Smooth muscle cell (in vitro differentiated cells): ENCODE measurements around the gene MMP15. TPM values are rescaled to one million over a fixed set of nuclear protein-coding genes. Genes with fewer than 3 reads are reported as not detected.
A peak's percentile ranks its signal among the peaks of the same experiment; 100 is the strongest.

Experiments
- DNase-seq: peaks from one replicate; lab custom pipeline; 2025; ENCODE audit not compliant: unreplicated experiment; lab: John Stamatoyannopoulos, UW
- H2AFZ ChIP-seq: fragments of 200-600 bp; sonication (generic); 2 replicates; pipeline ENCODE4 v1.6.0; 2016; ENCODE audit warnings: antibody characterized with exemption, low read depth, mild to moderate bottlenecking
- H3F3A ChIP-seq: fragments of 200-600 bp; sonication (generic); 2 replicates; pipeline ENCODE4 v1.6.0; 2017; ENCODE audit warnings: antibody characterized with exemption, low read depth
- H3K27ac ChIP-seq: fragments of 200-600 bp; sonication (generic); 2 replicates; pipeline ENCODE4 v1.5.1; 2016; ENCODE audit warnings: low read depth, mild to moderate bottlenecking
- H3K27me3 ChIP-seq: fragments of 200-600 bp; sonication (generic); 2 replicates; pipeline ENCODE4 v1.6.1; 2016; ENCODE audit warnings: low read depth, mild to moderate bottlenecking
- H3K36me3 ChIP-seq: fragments of 200-600 bp; sonication (generic); 2 replicates; pipeline ENCODE4 v1.5.1; 2016; ENCODE audit warnings: low read depth
- H3K4me1 ChIP-seq: fragments of 200-600 bp; sonication (generic); 2 replicates; pipeline ENCODE4 v1.5.1; 2016; ENCODE audit warnings: low read depth
- H3K4me2 ChIP-seq: fragments of 200-600 bp; sonication (generic); 2 replicates; pipeline ENCODE4 v1.6.0; 2016; ENCODE audit warnings: mild to moderate bottlenecking
- H3K4me3 ChIP-seq: fragments of 200-600 bp; sonication (generic); 2 replicates; pipeline ENCODE4 v1.5.1; 2016; ENCODE audit warnings: mild to moderate bottlenecking
- H3K79me2 ChIP-seq: fragments of 200-600 bp; sonication (generic); 2 replicates; pipeline ENCODE4 v1.6.0; 2016; ENCODE audit warnings: low read depth, mild to moderate bottlenecking
- H3K9ac ChIP-seq: fragments of 200-600 bp; sonication (generic); 2 replicates; pipeline ENCODE4 v1.6.0; 2016; ENCODE audit warnings: low read depth
- H3K9me3 ChIP-seq: fragments of 200-600 bp; sonication (generic); replicated peaks from 2 replicates; pipeline ENCODE4 v1.5.1; 2016; ENCODE audit warnings: low read depth
- H4K20me1 ChIP-seq: fragments of 200-600 bp; sonication (generic); 2 replicates; pipeline ENCODE4 v1.6.0; 2016; ENCODE audit warnings: low read depth
- CTCF ChIP-seq: fragments of 200-600 bp; sonication (generic); IDR thresholded peaks from 2 replicates; pipeline ENCODE4 v1.5.1; 2017; ENCODE audit warnings: borderline replicate concordance, mild to moderate bottlenecking, antibody characterized with exemption; ENCODE audit not compliant: insufficient read depth, poor library complexity, severe bottlenecking
- WGBS: methylation state at CpG from one replicate; pipeline ENCODE4 v1.1.7; 2016; ENCODE audit warnings: low lambda C conversion rate; 5-methylcytosine and 5-hydroxymethylcytosine counted together
- polyA plus RNA-seq: library from polyadenylated mRNA; unstranded; fragments of >200 nt; fragmentation: Nextera tagmentation; extraction: Ambion mirVana; gene quantifications from 2 replicates; pipeline ENCODE4 v1.2.1, GENCODE V29; 2016
- total RNA-seq: library from RNA; depleted of rRNA; stranded (reverse); fragments of >200 nt; gene quantifications from 2 replicates; pipeline ENCODE4 v1.2.3, GENCODE V29; 2014

The MMP15 gene
- total and polyA plus RNA-seq, 2 experiments from 2014 or later: 2.3 to 5.2 TPM

DNA sequence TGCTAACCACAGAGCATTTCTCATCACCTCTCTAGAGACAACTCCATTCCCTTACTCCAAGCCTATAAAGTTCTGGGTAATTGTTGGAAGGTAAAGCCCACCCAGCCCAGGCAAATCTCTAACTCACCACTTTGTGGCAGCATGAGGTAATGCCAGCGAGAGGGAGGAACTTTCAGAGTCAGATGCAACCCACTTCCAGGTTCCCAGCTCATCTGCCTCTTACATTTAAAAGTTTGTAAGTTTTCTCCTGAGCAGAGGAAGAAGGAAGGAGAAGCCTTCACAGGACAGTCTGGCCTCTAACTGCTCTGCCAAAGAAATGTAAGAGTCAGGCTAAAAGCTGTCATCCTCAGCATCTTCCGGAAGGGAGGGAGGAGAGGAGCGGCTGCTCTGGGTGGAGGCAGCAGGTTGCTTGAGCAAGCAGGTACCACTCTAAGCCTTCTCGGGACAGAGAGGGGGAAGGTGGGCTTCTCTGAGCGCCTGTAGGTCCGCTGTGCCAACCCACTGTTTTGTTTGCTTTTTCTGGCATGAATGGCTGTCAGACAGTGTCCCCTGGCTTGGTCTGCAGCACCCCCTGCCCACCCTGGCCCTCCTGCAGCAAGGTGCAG is 26.1 kb upstream of the MMP15 start:
- Histone ChIP-seq H3K9me3 (no peaks in the 10 kb centered on the region), H3F3A (peaks cover 4% of the 10 kb centered on the region), H3K9ac (peak overlapping the region; percentile 70), H2AFZ (no peak overlapping the region), H3K79me2 (no peaks in the 10 kb centered on the region), H3K4me3 (peak overlapping the region; percentile 88), H4K20me1 (peaks cover 18% of the 10 kb centered on the region), H3K36me3 (no peaks in the 10 kb centered on the region), H3K27me3 (no peaks in the 10 kb centered on the region), H3K4me1 (peaks cover 19% of the 10 kb centered on the region), H3K4me2 (peak overlapping the region; percentile 99), H3K27ac (no peak overlapping the region)
- WGBS: 38% methylated on average over 6 of the region's 6 CpGs
- DNase-seq: no peak
- TF ChIP-seq CTCF: no peak

DNA sequence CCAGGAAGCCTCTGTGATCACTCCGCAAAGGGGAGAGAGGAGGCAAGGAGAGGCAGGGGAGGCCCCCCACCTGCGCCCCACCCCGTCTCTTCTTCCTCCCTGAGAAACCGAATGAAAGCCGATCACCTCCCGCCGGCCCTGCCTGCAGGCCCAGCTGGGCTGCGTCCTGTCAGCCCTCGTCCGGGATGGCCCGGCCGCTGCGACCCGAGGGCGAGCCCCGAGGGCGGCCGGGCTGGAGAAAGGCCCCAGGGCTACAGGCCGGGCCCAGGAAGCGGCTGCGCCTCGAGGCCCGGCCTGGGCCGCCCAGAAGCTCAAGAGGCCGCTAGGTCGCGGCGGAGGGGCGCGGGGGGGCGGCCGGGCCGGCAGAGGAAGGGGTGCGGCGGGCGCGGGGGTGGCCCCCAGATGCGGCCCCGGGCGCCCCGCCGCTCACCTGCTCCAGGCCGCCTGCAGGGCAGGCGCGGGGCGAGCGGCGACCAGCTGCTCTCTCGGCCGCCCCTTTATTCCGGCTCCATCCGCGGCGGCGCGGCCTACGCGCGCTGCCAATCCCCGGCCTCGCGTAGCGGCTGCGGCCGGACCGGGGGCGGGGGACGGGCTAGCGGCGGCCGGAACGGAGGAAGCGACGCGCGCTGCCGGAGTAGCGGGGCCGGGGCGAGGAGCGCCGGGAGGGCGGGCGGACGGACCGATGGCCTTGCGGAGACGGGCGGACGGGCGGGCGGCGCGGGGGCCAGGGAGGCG is 25.4 kb upstream of the MMP15 start, which contains the start of gene ZNF319:
TSS of gene ZNF319 (minus strand) at position 702 of the 735 bp plus-strand sequence. CDS start 2,407 bp downstream, outside the sequence.
- 3% methylated on average over 30 of the region's 95 CpGs for WGBS
- peak within 1 kb of the TSS; percentile 88 for H3K4me3 ChIP-seq
- no peaks in the 10 kb centered on the region for H3K36me3 ChIP-seq
- H3K27me3 ChIP-seq: no peaks in the 10 kb centered on the region
- H3K4me1 ChIP-seq: peaks cover 14% of the 10 kb centered on the region
- peak within 1 kb of the TSS; percentile 28 for H3K27ac ChIP-seq
- TF ChIP-seq CTCF: no peak
- H3K9me3 ChIP-seq: no peaks in the 10 kb centered on the region
- peaks cover 16% of the 10 kb centered on the region for H4K20me1 ChIP-seq
- H3K9ac ChIP-seq: peak within 1 kb of the TSS; percentile 70
- H3K79me2 ChIP-seq: no peaks in the 10 kb centered on the region
- H3F3A ChIP-seq: peaks cover 4% of the 10 kb centered on the region
- DNase-seq: no peak
- peak within 1 kb of the TSS; percentile 99 for H3K4me2 ChIP-seq
- peak within 1 kb of the TSS; percentile 92 for H2AFZ ChIP-seq

GRCh38 chr16:58000706-58001676 is 24.6 kb upstream of the MMP15 start, which contains the start of gene USB1:
USB1 (plus strand) TSS chr16:58001407; CDS start chr16:58001484, 77 bp downstream.
- peak within 1 kb of the TSS; percentile 88 for H3K4me3 ChIP-seq
- peak within 1 kb of the TSS; percentile 57 for H3K9ac ChIP-seq
- H3K36me3 ChIP-seq: no peaks in the 10 kb centered on the region
- peak within 1 kb of the TSS; percentile 99 for H3K4me2 ChIP-seq
- no peaks in the 10 kb centered on the region for H3K27me3 ChIP-seq
- peak within 1 kb of the TSS; percentile 92 for H2AFZ ChIP-seq
- peaks cover 12% of the 10 kb centered on the region for H4K20me1 ChIP-seq
- peak within 1 kb of the TSS; percentile 28 for H3K27ac ChIP-seq
- peak; percentile 64 for TF ChIP-seq CTCF
- WGBS: 1% methylated on average over 38 of the region's 81 CpGs
- H3K79me2 ChIP-seq: no peaks in the 10 kb centered on the region
- peaks cover 4% of the 10 kb centered on the region for H3F3A ChIP-seq
- peaks cover 14% of the 10 kb centered on the region for H3K4me1 ChIP-seq
- DNase-seq: peak; percentile 63
- no peaks in the 10 kb centered on the region for H3K9me3 ChIP-seq
